Keratinocyte (primary cell): ENCODE measurements around the gene PPME1. TPM values are rescaled to one million over a fixed set of nuclear protein-coding genes. Genes with fewer than 3 reads are reported as not detected.

Experiments
- DNase-seq: peaks from one replicate; pipeline ENCODE4 v3.0.0-alpha.2; 2011; ENCODE audit warnings: low read depth, missing footprints, low spot score
- FAIRE-seq: peaks from 2 replicates; lab custom pipeline; 2011; peaks lifted over from hg19 to GRCh38; lab: Jason Lieb, UNC
- H2AFZ ChIP-seq: 2 replicates; pipeline ENCODE4 v1.6.0; 2012; ENCODE audit warnings: low read length, control low read depth, inconsistent platforms; ENCODE audit not compliant: control insufficient read depth
- H3K27ac ChIP-seq: 2 replicates; pipeline ENCODE4 v1.5.1; 2011; ENCODE audit warnings: low read length; ENCODE audit not compliant: control insufficient read depth, insufficient read depth
- H3K27me3 ChIP-seq: 3 replicates; pipeline ENCODE4 v1.6.0; 2011; ENCODE audit warnings: low read length; ENCODE audit not compliant: control insufficient read depth, insufficient read depth; ENCODE audit errors: extremely low read depth
- H3K36me3 ChIP-seq, 2 experiments: 2 replicates in 1 of 2; 3 replicates in 1 of 2; pipeline ENCODE4 v1.5.1; 2011; ENCODE audit warnings: low read length in 2 of 2, mild to moderate bottlenecking in 1 of 2; ENCODE audit not compliant: control insufficient read depth in 2 of 2, insufficient read depth in 2 of 2; ENCODE audit errors: extremely low read depth in 1 of 2
- H3K4me1 ChIP-seq: 3 replicates; pipeline ENCODE4 v1.5.1; 2011; ENCODE audit warnings: low read length; ENCODE audit not compliant: control insufficient read depth, insufficient read depth; ENCODE audit errors: extremely low read depth
- H3K4me2 ChIP-seq: 3 replicates; pipeline ENCODE4 v1.6.0; 2011; ENCODE audit warnings: low read depth, low read length; ENCODE audit not compliant: control insufficient read depth, insufficient read depth; ENCODE audit errors: extremely low read depth
- H3K4me3 ChIP-seq, 3 experiments: fragments of 200-600 bp in 1 of 3; sonication (generic) in 1 of 3; 2 replicates in 2 of 3; 3 replicates in 1 of 3; pipeline ENCODE4 v1.5.1; 2011 to 2016; ENCODE audit warnings: low read length in 3 of 3, mild to moderate bottlenecking in 3 of 3, control low read depth in 2 of 3, inconsistent platforms in 1 of 3, low read depth in 1 of 3, mixed read lengths in 1 of 3, mixed run types in 1 of 3, moderate library complexity in 1 of 3; ENCODE audit not compliant: control insufficient read depth in 2 of 3, insufficient read depth in 2 of 3; ENCODE audit errors: extremely low read depth in 1 of 3
- H3K79me2 ChIP-seq: 2 replicates; pipeline ENCODE4 v1.6.0; 2012; ENCODE audit warnings: low read length; ENCODE audit not compliant: control insufficient read depth, insufficient read depth
- H3K9ac ChIP-seq: 3 replicates; pipeline ENCODE4 v1.6.0; 2011; ENCODE audit warnings: low read length; ENCODE audit not compliant: control insufficient read depth, insufficient read depth; ENCODE audit errors: extremely low read depth
- H3K9me1 ChIP-seq: 3 replicates; pipeline ENCODE4 v1.6.0; 2011; ENCODE audit warnings: low read length; ENCODE audit not compliant: control insufficient read depth, insufficient read depth; ENCODE audit errors: extremely low read depth
- H3K9me3 ChIP-seq: 2 replicates; pipeline ENCODE4 v1.5.1; 2012; ENCODE audit warnings: low read depth, low read length; ENCODE audit not compliant: control insufficient read depth
- H4K20me1 ChIP-seq: 3 replicates; pipeline ENCODE4 v1.6.0; 2011; ENCODE audit warnings: low read length; ENCODE audit not compliant: control insufficient read depth, insufficient read depth; ENCODE audit errors: extremely low read depth
- CTCF ChIP-seq, 3 experiments: IDR thresholded peaks in 1 of 3; conservative IDR thresholded peaks in 1 of 3; optimal IDR thresholded peaks in 1 of 3; 2 replicates in 2 of 3; 3 replicates in 1 of 3; pipeline versions ENCODE3 to v1.5.1; 2011; ENCODE audit warnings: low read length in 3 of 3, mild to moderate bottlenecking in 3 of 3, moderate library complexity in 2 of 3, control low read depth in 1 of 3, inconsistent platforms in 1 of 3; ENCODE audit not compliant: insufficient read depth in 2 of 3; ENCODE audit errors: extremely low read depth in 1 of 3
- EZH2 ChIP-seq: IDR thresholded peaks from one replicate; pipeline ENCODE4 v1.6.1; 2012; ENCODE audit warnings: inconsistent platforms, mild to moderate bottlenecking, low read length, moderate library complexity
- dilution Hi-C: fragments of 300-500 bp; cut with MboI; formaldehyde crosslinking; loops from one replicate; pipeline ENCODE4 v1.7.0; 2020; ENCODE audit warnings: low sequenced_read_pairs; ENCODE audit not compliant: extremely low pct_ligation_motif_present
- polyA plus RNA-seq, 5 experiments: library from polyadenylated mRNA; depleted of rRNA in 3 of 5; stranded (reverse) in 3 of 5; stranded (forward) in 1 of 5; unstranded in 1 of 5; fragments of >200 nt; gene quantifications; 1 replicate in 1 of 5; 2 replicates in 3 of 5; 3 replicates in 1 of 5; pipeline versions ENCODE4 v1.2.1 to v1.2.3, GENCODE V29; 2011 to 2012; ENCODE audit warnings: missing spikeins in 2 of 5, low read depth in 1 of 5, low replicate concordance in 1 of 5

PPME1 gene
- polyA plus RNA-seq, 1 donor (not counting 4 experiments of a cell fraction or from before 2014, with no cell fraction given): 34.0 TPM

- H3K4me2 ChIP-seq: no peak overlapping the region
- H2AFZ ChIP-seq: no peak overlapping the region
- no peak for DNase-seq
Measured at GRCh38 chr11:74185695-74186094, 14.6 kb downstream of the PPME1 start.

GRCh38 chr11:74195828-74196227, 24.7 kb downstream of the PPME1 start:
- H3K79me2 ChIP-seq: peaks cover 25% of the 10 kb centered on the region

More at GRCh38 chr11:74185695-74186094, 14.6 kb downstream of the PPME1 start:
- Histone ChIP-seq H3K4me1 (no peaks in the 10 kb centered on the region), H4K20me1 (no peaks in the 10 kb centered on the region), H3K27ac (no peak overlapping the region), H3K9ac (no peak overlapping the region), H3K4me3 (no peak overlapping the region), H3K36me3 (peaks cover 3 to 4% of the 10 kb centered on the region in 2 experiments), H3K9me3 (no peaks in the 10 kb centered on the region), H3K27me3 (no peaks in the 10 kb centered on the region), H3K79me2 (peaks cover 52% of the 10 kb centered on the region), H3K9me1 (no peaks in the 10 kb centered on the region)
- dilution Hi-C loops: no loop called here
- TF ChIP-seq EZH2 (no peak), CTCF (optimal IDR thresholded peaks at IDR 0.05 in 1 of 3, IDR thresholded peaks at IDR 0.05 in 1 of 3, conservative IDR thresholded peaks at IDR 0.05 in 1 of 3; ENCODE audit: extremely low read depth in 1 of 3, insufficient read depth in 2 of 3, low read length in 3 of 3) (no peak)
- no peak for FAIRE-seq

More at GRCh38 chr11:74195828-74196227, 24.7 kb downstream of the PPME1 start:
- Histone ChIP-seq H2AFZ (no peak overlapping the region), H3K27ac (no peak overlapping the region), H4K20me1 (no peaks in the 10 kb centered on the region), H3K9me1 (no peaks in the 10 kb centered on the region), H3K4me3 (no peak overlapping the region), H3K36me3 (no peaks in the 10 kb centered on the region), H3K9ac (no peak overlapping the region), H3K9me3 (no peaks in the 10 kb centered on the region), H3K4me1 (peaks cover 9% of the 10 kb centered on the region), H3K27me3 (no peaks in the 10 kb centered on the region), H3K4me2 (no peak overlapping the region)
- TF ChIP-seq CTCF (optimal IDR thresholded peaks at IDR 0.05 in 1 of 3, IDR thresholded peaks at IDR 0.05 in 1 of 3, conservative IDR thresholded peaks at IDR 0.05 in 1 of 3; ENCODE audit: extremely low read depth in 1 of 3, insufficient read depth in 2 of 3, low read length in 3 of 3) (no peak), EZH2 (no peak)
- FAIRE-seq (no peak), DNase-seq (no peak)
- dilution Hi-C loops: no loop called here
